Ureter (tissue), 1 donor: ENCODE measurements around the gene STX7. TPM values are rescaled to one million over a fixed set of nuclear protein-coding genes. Genes with fewer than 3 reads are reported as not detected.

Source experiments
- DNase-seq: peaks from one replicate; pipeline ENCODE4 v3.0.0-alpha.2; 2020; ENCODE audit warnings: low spot score
- total RNA-seq: library from RNA; stranded (reverse); gene quantifications from one replicate; pipeline ENCODE4 v1.2.4, GENCODE V29; 2023
- donor health status: DM: yes; HTN: yes; CAD: no.

The STX7 gene
- total RNA-seq, 1 donor from 2014 or later, result 71.6 TPM

DNA sequence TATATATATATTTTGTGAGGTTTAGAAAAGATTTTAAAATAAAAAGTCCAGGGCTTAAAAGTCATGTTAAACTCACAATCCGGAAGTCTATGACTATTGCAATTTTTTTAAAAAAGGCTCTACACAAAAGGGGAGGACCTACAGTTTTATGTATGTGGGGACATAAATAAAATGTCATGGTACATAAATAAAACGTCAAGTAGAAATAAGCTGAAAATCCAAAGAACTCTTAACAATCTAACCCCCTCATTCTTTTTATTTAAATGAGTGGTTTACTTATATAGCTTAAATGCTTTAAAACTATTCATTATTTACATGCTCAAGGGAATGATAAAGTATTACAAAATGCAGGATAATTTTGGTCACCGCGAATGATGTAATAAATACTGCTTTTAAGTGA lies 36.2 kb downstream of the STX7 start:
- no peak for DNase-seq

DNA sequence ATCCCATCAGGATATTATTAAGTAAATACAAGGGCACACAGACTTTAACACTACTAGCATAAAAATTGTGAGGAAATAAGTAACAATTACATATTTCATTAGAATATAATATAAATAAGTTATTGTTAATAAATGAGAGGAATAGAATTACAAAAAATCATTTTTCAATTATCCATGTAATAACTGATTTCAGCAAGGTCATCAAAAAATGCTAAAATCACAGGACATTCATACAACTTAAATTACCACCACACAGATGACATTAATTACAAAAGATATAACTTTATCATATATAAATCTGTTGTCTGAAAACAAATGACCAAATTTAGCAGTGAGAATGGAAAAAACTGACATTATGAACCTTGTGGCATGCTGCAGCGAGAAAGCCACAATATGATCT lies 37.0 kb downstream of the STX7 start:
- DNase-seq, result no peak

DNA sequence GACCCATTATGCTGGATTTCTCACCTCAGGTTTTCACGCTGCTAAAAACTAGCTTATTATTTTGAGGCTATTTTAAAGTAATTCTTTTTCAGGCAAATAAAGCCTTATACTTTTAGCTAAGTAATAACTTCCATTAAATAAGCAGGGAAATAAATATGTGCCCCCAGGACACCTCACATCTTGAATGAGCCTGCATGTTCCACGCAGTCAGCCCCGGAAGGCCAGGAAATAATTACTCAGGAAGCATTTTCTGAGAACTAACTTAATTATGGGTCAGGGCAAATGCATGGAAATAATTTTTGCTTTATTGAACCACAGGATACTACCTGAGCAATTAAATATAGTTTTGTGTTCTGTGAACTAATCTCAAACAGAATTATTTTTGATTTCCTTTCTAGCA lies 41.1 kb downstream of the STX7 start:
- no peak for DNase-seq

DNA sequence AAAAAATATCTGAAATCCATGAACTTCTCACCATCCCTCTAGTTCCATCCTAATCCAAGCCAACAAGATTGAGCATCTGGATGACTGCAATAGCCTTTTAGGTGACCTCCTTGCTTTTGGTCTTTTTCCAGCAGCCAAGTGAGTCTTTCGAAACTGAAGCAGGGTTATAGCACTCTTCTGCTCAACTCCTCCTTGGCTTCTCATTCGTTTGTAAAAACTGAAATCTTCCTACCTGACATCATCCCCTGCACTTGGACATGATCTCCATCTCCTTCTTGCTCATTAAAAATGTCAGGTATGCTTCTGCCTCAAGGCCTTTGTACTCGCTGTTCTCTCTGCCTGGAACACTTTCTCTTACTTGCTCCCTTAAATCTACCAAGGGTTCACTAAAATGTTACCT lies 46.0 kb downstream of the STX7 start:
- DNase-seq, result no peak

DNA sequence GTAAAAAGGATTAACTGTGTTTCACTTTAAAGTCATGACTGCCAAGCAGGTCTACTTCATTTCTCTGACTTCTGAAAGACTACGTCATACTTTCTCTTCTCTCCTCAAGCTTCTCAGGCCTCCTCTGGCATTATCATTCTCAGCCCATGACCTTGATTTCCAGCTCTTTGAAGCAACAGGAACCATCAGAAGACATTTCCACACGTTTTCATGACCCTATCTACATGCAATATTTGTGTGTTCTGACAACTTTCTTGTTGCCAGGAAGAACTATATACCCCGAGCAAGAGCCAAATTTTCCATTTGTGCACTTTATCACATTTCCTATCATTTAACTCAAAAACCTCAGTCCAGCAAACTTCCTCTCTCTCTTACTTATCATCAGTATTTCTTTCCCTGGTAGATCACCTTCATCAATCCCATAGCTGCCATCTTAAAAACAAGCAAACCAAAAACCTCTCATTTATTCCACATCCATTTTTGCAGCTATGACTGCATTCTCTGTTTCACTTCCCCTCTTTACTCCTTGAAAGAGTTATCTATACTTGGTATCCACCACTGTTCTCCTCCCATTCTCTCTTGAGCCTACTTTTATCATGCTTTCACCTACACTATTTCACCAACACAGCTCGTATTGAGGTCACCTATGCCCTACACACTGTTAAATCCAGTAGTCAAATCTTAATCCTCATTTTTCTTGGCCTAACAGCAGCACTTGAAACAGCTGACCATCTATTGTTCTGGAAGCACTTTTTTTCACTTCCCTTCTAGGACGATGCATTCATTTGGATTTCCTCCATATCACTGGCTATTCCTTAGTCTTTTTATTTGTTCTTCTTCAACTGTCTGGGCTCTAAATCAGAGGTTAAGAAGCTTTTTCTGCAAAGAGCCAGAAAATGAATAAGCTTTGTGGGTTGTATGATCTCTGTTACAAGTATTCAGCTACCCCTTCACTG lies 47.1 kb downstream of the STX7 start:
- DNase-seq, result no peak

DNA sequence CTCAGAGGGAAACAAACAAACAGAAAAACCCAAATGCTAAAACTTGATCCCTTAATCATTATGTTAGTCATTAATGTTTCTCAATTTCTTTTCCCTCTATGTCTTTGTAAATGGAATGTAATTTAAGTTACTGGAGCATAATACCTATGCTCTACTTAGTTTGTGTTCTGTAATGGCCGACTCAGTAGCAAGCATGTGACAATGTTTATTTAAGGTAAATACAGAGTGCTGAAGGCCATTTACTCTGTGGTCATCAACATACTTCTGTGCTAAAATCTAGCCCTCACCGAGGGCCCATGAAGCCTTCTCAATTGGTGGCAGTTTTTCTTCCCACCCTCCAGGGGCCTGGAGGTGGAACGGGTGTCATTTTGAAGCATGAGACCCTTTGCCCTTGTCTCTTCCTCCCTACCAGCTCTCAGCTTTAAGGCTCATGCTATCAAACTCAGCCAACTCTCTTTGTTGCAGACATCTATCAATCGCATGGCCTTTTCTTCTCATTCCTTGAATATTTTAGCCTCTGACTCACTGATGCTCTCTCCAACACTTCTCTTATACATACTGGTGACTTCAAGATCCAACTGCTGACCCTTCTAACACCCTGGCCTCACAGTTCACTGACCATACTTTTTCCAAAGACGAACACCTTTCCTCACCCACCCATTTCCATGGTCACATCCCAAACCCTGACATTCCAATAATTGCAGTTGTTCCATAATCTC lies 48.2 kb downstream of the STX7 start:
- no peak for DNase-seq

DNA sequence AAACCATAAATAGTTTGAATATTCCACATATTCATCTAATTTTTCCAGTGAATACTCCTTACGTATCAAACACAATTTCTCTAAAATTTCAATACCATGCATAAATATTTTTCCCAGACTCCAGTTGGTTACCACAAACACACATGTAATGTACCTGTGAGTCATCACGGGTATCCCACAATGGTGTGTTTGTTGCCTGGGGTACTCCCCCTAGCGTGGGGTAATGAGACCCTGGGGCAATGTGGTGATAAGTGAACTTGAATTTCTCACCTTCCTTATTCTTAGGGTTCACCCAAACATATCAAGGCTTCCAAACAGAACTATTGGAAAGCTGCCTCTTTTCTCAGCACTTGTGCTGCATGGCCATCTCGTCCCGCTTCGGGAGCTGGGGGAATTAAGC lies 51.0 kb downstream of the STX7 start:
- DNase-seq, result no peak

DNA sequence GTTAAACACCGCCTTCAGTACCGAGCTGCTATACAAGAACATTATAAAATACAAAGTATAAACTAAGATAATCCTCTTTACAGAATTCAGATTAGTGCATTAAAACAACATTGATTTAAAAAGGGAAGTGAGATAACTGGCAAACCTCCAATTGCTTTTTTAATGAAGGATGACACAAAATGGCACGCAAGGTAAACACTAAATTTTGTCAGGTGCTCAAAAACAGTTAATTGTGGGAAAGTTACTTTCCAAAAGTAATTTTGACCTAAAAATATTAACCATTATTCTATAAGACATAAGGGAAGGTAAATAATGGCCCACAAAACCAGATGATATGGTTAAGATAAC lies 53.3 kb downstream of the STX7 start:
- no peak for DNase-seq

DNA sequence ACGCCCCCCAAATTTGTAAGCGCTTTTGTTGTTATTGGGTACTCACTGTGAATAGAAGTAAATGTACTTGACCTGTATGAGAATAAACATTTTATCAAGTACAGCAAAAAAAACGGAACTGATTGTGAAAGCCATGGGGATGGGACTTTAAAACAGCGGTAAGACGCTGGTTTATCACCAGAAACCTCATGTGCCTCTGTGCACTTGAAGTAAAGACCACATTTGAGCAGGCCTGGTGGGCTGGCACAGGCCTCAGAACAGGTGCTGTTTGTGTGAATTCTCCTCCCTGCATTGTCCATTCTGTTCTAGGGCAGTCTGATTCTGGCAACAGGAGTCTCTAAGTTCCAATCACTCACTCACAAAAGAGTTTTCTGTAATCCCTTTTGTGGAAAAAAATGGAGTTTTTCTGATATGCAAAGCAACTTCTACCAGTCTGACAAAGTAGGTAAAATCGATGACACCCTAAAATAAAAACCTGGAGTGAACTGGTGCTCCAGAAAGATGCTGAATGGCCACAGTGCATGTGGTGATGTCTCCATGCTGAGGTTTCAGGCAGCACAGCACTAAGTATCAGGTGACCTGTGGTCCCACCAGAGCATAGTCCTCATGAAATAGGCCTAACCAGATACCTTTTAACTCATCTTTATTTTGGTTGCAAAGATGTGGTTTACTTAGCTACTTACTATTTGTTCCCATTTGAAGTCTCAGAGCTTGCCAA lies 53.9 kb downstream of the STX7 start:
- no peak for DNase-seq

DNA sequence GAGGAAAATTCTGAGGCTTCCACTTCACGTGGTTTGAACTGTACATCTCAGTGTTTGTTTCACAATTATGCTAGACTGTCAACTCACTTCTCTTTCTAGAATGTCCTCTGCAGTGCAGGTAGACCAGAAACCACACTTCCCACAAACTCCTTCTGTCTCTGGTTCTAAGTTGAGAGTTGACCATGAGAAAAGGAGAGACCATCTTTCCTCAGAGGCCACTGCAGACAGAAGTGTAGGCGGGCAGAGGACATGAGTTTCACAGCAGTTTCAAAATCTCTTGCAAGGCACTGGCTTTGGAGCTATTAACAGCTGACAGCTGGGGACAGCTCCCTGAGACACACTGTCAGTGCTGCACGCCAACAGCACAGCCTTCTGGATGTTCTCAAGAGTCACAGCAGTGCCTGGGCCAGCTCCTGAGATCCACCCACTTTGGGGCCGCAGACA lies 56.2 kb downstream of the STX7 start:
- DNase-seq, result no peak

DNA sequence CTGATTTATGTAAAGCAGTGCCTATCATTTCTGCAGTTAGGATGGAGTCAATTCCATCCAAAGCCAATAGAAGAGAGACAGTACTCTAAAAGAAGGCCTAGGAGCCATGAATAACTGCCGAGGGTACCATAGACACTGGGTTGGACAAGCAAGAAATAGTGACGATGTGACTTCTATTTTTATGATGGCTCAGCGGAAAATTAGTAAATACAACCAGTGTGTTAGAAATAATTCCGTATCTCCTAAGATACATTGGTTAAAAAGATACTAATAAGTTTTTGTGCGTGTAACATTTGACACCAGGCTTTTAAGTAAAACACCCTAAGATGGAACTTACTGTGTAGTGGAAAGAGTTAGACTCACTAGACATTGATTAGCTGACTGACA lies 66.1 kb downstream of the STX7 start:
- no peak for DNase-seq

DNA sequence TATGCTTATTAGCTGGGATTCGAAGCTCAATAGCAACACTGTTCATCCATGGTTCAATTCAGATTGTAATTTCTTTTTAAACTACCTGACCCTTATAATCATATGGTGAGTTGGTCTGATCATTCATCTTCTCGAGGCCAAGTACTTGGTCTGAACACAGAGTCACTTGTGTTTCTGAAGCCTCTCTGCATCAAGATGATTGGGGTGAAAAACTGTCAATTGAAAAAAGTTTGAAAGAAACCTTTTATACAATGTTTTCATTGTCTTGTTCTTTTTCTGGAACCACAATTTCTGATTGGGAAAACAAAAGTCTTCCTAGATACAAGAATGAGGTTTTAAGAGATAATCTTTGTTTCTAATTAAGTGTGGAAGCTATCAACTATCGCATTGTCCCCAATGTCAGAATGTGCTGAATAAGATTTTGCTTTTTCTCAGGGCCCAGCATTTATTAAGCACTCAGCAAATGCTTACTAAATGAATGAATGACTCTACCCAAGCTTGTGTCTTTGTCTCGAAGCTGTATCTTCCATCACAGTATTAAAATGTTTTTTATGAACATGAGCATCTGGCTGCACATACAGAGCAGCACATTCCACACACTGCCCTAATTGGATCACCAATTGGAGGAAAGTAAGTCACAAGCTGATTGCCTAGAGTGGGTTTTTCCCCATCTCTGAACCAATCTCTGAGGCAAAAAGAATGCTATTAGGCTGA lies 66.6 kb downstream of the STX7 start:
- no peak for DNase-seq

DNA sequence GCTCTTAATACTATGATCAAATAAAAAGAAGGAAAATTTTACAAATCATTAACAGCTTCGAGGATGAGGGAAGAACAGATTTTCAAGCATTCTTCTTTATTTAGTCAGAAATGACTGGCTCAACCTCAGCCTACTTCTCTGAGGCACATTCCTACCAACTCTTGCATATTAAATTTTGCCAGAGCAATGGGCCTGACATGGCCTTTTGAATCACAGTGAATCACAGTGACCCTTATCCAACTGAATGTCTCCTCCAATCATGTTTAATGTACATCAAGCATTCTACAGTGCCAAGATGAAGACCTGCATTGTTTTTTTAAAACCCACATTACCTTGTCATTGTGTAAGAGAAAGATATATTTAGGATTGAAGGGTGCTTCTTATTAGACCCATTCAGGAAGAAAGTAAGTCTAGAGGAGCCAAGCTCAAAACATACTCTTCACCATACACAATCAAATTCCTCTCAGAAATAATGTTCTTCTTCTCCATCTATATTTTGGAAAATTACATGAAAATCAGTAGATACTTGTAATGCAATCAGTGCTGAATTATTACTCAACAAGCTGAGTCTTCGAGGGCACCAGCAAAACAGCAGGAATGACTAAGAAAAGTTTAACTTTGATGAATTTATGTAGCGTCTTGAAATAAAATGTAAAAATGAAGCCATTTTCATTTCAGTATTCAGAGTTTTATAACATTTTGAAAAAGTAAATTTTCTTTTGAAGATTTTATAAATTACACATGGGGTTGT lies 67.5 kb downstream of the STX7 start:
- no peak for DNase-seq

DNA sequence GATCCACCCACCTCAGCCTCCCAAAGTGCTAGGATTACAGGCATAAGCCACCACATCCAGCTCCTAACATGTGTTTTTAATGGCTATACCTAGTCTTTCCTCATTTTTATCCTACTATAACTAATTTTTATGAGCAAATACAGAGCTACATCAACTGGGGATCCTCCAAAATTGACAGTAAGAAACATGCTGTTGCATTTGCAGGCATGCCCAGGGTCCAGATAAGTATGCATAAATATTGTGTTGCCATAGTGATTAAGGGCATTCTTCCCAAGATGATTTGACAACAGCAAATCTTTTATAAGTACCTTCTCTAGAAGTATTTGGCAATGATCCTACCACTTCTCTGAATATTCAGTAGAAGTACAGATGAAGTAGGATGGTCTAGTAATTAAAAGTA lies 69.7 kb downstream of the STX7 start:
- no peak for DNase-seq

DNA sequence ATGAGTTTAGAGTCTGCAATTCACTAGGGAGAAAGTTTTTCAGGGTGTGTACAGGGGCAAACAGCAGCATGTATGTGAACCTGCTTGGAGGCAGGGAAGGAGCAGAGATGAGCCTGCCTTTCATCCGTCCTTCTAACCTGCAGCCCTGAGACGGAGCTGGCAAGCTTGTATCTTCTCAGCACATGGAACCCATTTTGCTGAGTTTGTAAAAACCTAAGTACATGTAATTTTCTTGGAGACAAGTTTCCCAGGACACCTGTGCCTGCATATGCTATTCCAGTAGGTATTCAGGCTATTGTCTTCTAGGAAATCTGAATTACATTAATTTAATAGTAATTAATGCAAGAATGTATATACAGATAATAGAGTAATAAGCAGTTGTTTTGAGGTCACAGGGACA lies 82.8 kb downstream of the STX7 start:
- no peak for DNase-seq

DNA sequence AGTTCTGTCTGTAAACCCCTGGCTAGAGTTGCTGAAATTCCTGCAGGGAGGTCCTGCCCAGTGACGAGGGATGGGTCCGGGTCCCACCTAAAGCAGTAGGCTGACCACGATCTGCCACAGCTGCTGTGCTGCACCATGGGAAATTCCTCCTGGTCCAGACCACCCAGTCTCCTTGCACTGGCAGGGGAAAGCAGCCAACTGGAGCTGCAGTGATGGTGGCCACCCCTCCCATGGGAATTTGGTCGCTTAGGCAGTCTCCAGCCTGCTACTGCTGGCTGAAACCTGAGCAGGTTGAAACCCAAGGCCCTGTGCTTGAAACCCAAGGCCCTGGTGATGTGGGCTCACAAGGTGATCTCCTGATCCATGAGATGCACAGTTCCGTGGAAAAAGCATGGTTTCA lies 87.7 kb downstream of the STX7 start:
- DNase-seq, result no peak

DNA sequence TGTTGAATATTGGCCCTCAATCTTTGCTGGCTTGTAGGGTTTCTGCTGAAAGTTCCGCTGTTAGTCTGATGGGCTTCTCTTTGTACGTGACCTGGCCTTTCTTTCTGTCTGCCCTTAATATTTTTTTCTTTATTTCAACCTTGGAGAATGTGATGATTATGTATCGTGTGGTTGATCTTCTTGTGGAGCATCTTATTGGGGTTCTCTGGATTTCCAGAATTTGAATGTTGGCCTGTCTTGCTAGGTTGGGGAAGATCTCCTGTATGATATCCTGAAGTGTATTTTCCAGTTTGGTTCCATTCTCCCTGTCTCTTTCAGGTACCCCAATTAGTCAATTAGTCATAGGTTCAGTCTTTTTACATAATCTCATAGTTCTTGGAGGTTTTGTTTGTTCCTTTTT lies 89.1 kb downstream of the STX7 start:
- DNase-seq, result no peak

DNA sequence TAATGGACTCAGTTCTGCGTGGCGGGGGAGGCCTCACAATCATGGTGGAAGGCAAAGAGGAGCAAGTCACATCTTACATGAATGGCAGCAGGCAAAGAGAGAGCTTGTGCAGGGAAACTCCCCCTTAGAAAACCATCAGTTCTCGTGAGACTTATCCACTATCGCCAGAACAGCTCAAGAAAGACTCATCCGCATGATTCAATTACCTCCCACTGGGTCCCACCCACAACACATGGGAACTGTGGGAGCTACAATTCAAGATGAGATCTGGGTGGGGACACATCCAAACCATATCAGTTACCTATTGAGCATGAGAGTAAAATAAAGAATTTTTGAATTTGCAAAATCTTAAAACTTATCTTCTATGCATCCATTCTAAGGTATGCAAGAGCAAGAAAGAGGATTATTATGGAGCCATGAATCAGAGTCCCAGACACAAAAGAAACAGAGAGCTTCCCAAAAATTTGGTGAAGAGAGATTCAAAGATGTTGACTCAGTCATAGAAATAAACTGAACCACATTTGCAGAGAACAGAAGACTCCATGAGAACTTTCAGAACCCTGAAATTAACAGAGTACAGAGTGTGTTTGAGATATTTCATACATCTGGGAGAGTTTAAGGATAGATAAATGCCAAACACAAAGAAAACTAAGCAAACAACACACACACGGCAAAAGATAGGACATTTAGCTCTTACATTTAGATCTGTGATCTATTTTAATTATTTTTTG lies 94.5 kb downstream of the STX7 start:
- DNase-seq, result no peak

DNA sequence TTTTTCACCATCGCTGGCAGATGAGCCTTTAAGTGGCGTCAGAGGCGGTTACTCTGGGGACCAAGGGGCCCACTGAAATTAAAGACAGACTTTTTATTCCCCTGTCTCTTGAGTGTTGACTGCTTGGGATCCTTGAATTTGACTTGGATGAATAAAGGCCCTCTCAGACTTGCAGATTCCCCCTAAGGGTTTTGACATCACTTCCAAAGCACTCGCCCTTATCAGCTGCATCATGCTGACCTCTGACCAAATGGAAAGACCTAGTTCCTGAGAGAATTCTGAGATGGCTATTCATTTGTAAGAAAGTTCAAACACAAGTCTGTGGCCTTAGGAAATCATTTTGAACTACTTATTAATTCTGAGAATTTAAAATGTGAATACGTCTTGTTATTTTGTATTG lies 98.2 kb downstream of the STX7 start:
- no peak for DNase-seq

DNA sequence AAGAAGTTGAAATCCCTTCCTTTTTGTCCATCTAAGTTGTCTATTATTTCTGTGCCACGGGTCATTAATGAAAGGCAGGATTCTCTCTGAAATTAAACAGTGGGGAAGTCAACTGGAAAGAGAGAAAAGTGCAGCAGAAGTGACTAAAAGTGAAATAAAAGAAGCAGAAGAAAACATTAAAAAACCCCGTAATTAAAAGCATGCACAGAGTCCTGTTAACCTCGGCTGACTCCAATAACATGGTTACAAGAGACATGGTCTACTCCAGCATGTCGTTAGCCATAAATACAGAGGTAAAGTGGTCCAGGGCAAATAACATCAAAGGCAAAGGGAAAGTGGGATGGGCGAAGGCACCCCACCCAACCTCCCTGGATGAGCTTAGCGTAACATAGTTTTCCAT lies 98.6 kb downstream of the STX7 start:
- no peak for DNase-seq

DNA sequence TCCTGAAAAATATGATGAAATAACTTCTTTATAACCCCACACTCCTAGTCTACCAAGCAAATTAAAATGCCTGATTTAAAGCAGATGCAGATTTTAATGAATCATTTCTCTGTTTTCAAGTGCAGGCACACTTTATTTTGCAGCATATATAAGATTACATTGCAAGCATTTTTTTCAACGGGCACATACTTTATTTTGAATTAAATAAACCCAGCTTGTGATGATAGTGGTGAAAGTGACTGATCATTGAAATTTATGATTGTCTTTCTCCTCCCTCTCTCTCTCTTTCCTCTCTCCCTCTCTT lies 99.5 kb downstream of the STX7 start:
- no peak for DNase-seq
